ENCODE measurements around the gene CTAGE4.
"Not testable (repeated sequence)": the region's sequence is repeated elsewhere in the genome, so short reads cannot be mapped to it uniquely, and the experiment has no call there.

The CTAGE4 gene, protein sequence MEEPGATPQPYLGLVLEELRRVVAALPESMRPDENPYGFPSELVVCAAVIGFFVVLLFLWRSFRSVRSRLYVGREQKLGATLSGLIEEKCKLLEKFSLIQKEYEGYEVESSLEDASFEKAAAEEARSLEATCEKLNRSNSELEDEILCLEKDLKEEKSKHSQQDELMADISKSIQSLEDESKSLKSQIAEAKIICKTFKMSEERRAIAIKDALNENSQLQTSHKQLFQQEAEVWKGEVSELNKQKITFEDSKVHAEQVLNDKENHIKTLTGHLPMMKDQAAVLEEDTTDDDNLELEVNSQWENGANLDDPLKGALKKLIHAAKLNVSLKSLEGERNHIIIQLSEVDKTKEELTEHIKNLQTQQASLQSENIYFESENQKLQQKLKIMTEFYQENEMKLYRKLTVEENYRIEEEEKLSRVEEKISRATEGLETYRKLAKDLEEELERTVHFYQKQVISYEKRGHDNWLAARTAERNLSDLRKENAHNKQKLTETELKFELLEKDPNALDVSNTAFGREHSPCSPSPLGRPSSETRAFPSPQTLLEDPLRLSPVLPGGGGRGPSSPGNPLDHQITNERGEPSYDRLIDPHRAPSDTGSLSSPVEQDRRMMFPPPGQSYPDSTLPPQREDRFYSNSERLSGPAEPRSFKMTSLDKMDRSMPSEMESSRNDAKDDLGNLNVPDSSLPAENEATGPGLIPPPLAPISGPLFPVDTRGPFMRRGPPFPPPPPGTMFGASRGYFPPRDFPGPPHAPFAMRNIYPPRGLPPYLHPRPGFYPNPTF

DNA sequence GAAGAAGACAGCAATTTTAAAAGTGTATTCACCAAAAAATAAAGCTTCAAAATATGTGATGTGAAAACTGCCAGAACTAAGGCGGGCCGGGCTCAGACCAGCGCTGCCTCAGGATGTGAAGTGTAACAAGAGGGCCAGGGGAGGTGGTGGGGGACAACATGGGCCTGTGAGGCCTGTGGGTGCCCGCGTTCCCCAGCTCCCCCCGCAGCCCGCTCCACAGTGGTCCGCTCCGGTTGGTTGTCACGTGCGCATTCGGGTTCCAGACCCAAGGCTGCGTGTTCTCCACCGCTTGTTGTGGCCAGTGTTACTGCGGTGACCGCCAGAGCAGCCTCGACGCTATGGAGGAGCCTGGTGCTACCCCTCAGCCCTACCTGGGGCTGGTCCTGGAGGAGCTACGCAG lies at the start of gene CTAGE4:
TSS of gene CTAGE4 (plus strand) at position 301 of the 400 bp plus-strand sequence. CDS start at position 339, 38 bp downstream.
- H3K4me3 ChIP-seq; intact Hi-C loops (cut with DNase I; ENCODE audit: low total_unique reads); H3K27ac ChIP-seq; H3K36me3 ChIP-seq; H3K4me1 ChIP-seq; DNase-seq; H3K27me3 ChIP-seq; H3K9me3 ChIP-seq: not testable (repeated sequence)

DNA sequence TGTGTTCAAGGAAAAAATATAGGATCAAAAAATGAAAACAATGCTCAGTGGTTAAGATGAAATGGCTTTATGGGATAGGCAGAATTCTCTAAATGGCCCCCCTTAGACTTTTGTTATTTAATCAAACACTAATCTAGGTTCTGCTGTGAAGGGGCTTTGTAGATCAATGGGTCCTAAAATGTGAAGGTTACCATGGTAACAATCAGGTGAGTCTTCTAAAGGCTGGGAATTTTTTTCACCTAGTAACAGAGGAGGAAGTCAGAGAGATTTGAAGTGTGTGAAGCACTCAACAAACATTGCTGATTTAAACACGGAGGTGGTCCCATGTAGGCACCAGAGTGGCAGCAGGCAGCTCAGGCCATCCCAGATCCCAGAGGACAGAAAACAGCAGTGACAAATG lies 49.1 kb upstream of the CTAGE4 start:
- Histone ChIP-seq H3K4me3 (no peak overlapping the region), H3K4me1 (no peaks in the 10 kb centered on the region), H3K27ac (no peak overlapping the region), H3K36me3 (no peaks in the 10 kb centered on the region), H3K27me3 (no peaks in the 10 kb centered on the region), H3K9me3 (no peaks in the 10 kb centered on the region)
- TF ChIP-seq, protein P1, sequence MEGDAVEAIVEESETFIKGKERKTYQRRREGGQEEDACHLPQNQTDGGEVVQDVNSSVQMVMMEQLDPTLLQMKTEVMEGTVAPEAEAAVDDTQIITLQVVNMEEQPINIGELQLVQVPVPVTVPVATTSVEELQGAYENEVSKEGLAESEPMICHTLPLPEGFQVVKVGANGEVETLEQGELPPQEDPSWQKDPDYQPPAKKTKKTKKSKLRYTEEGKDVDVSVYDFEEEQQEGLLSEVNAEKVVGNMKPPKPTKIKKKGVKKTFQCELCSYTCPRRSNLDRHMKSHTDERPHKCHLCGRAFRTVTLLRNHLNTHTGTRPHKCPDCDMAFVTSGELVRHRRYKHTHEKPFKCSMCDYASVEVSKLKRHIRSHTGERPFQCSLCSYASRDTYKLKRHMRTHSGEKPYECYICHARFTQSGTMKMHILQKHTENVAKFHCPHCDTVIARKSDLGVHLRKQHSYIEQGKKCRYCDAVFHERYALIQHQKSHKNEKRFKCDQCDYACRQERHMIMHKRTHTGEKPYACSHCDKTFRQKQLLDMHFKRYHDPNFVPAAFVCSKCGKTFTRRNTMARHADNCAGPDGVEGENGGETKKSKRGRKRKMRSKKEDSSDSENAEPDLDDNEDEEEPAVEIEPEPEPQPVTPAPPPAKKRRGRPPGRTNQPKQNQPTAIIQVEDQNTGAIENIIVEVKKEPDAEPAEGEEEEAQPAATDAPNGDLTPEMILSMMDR (IDR thresholded peaks at IDR 0.05) = no peak
- no peak for DNase-seq
- intact Hi-C loops (cut with DNase I; ENCODE audit: low total_unique reads) = loop anchor here (10.0 kb wide), 1 partner anchor 1989 kb away; no protein-coding TSS in a partner anchor

GRCh38 chr7:144137501-144137900 lies 45.8 kb upstream of the CTAGE4 start:
- no peaks in the 10 kb centered on the region for H3K9me3 ChIP-seq
- no peak overlapping the region for H3K27ac ChIP-seq
- H3K4me1 ChIP-seq = no peaks in the 10 kb centered on the region
- no peak for DNase-seq
- no peak overlapping the region for H3K4me3 ChIP-seq
- no peaks in the 10 kb centered on the region for H3K27me3 ChIP-seq
- TF ChIP-seq, protein P1 (IDR thresholded peaks at IDR 0.05) = no peak
- no peaks in the 10 kb centered on the region for H3K36me3 ChIP-seq
- intact Hi-C loops (cut with DNase I; ENCODE audit: low total_unique reads) = loop anchor here (10.0 kb wide), 1 partner anchor 1993 kb away; no protein-coding TSS in a partner anchor

DNA sequence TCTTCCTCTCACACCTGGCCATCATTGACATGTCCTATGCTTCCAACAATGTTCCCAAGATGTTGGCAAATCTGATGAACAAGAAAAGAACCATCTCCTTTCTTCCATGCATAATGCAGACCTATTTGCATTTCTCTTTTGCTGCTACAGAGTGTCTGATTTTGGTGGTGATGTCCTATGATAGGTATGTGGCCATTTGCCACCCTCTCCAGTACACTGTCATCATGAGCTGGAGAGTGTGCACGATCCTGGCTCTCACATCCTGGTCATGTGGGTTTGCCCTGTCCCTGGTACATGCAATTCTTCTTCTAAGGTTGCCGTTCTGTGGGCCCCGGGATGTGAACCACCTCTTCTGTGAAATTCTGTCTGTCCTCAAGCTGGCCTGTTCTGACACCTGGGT lies 41.1 kb upstream of the CTAGE4 start:
- Histone ChIP-seq H3K27ac (no peak overlapping the region), H3K27me3 (no peaks in the 10 kb centered on the region), H3K36me3 (no peaks in the 10 kb centered on the region), H3K4me1 (no peaks in the 10 kb centered on the region), H3K4me3 (no peak overlapping the region), H3K9me3 (peaks cover 0 to 6% (median 5%) of the 10 kb centered on the region in 3 donors)
- intact Hi-C loops (cut with DNase I; ENCODE audit: low total_unique reads) = no loop called here
- TF ChIP-seq, protein P1 (IDR thresholded peaks at IDR 0.05) = no peak
- no peak for DNase-seq

GRCh38 chr7:144144426-144144825 lies 38.8 kb upstream of the CTAGE4 start:
- no peaks in the 10 kb centered on the region for H3K27me3 ChIP-seq
- intact Hi-C loops (cut with DNase I; ENCODE audit: low total_unique reads) = no loop called here
- H3K4me3 ChIP-seq = no peak overlapping the region
- DNase-seq = no peak
- TF ChIP-seq, protein P1 (IDR thresholded peaks at IDR 0.05) = no peak
- peaks cover 3 to 23% (median 12%) of the 10 kb centered on the region in 3 donors for H3K9me3 ChIP-seq
- no peaks in the 10 kb centered on the region for H3K36me3 ChIP-seq
- no peak overlapping the region for H3K27ac ChIP-seq
- H3K4me1 ChIP-seq = no peaks in the 10 kb centered on the region

Data from tibial artery (tissue), 4 donors.